ENCODE results near the gene BCL2. TPM values are rescaled to one million over a fixed set of nuclear protein-coding genes. Genes with fewer than 3 reads are reported as not detected.

Gene BCL2
- total RNA-seq, 2 donors from 2014 or later: 14.8 to 38.4 TPM

GRCh38 chr18:63309422-63309821 is 10.1 kb downstream of the BCL2 start:
- Histone ChIP-seq H3K36me3 (no peaks in the 10 kb centered on the region), H3K4me1 (replicated peaks) (no peaks in the 10 kb centered on the region), H3K9me3 (no peaks in the 10 kb centered on the region), H3K27ac (no peak overlapping the region), H3K4me3 (no peak overlapping the region), H3K27me3 (replicated peaks; ENCODE audit: insufficient read depth) (no peaks in the 10 kb centered on the region)
- TF ChIP-seq, protein P1, sequence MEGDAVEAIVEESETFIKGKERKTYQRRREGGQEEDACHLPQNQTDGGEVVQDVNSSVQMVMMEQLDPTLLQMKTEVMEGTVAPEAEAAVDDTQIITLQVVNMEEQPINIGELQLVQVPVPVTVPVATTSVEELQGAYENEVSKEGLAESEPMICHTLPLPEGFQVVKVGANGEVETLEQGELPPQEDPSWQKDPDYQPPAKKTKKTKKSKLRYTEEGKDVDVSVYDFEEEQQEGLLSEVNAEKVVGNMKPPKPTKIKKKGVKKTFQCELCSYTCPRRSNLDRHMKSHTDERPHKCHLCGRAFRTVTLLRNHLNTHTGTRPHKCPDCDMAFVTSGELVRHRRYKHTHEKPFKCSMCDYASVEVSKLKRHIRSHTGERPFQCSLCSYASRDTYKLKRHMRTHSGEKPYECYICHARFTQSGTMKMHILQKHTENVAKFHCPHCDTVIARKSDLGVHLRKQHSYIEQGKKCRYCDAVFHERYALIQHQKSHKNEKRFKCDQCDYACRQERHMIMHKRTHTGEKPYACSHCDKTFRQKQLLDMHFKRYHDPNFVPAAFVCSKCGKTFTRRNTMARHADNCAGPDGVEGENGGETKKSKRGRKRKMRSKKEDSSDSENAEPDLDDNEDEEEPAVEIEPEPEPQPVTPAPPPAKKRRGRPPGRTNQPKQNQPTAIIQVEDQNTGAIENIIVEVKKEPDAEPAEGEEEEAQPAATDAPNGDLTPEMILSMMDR (IDR thresholded peaks at IDR 0.05): no peak
- TF ChIP-seq POLR2AphosphoS5 (IDR thresholded peaks at IDR 0.05) (no peak), POLR2A (IDR thresholded peaks at IDR 0.05) (no peak)
- DNase-seq (ENCODE audit: low spot score): no peak
- 84% methylated on average over 5 of the region's 5 CpGs for WGBS
- intact Hi-C loops (cut with DNase I): no loop called here

DNA sequence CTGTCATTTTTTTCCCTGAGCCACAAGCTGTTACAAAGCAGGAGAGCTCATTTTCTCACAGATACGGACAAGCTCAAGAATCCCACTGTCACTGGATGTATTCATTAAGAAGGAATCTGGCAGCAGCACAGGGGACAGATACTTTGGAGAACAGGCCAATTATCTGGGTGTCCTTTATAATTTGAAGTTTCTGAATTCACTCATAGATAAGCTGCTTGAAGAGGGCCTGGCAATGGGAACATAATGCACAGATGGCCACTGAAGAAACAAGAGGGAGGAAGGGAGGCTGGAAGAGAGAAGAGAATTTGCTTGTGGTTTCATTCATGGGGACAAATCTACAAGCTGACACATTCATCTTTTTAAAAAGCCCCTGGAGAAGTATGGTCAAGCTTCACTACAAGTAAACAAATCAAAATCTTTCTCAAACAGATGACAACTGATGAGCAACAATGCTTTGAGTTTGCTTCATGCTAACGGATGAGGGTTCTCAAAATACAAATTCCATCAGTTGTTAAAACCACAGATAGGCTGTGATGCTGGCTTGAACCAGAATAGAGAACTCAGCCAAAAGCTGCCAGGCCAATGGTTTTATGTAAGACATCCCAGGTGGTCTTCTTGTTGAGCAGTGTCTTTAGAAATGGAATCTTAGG is 11.9 kb downstream of the BCL2 start:
- Histone ChIP-seq H3K36me3 (no peaks in the 10 kb centered on the region), H3K4me1 (replicated peaks) (no peaks in the 10 kb centered on the region), H3K27me3 (replicated peaks; ENCODE audit: insufficient read depth) (no peaks in the 10 kb centered on the region), H3K9me3 (no peaks in the 10 kb centered on the region), H3K27ac (no peak overlapping the region), H3K4me3 (no peak overlapping the region)
- 32% methylated on average over 2 of the region's 2 CpGs for WGBS
- TF ChIP-seq POLR2A (IDR thresholded peaks at IDR 0.05): no peak
- TF ChIP-seq, protein P1 (IDR thresholded peaks at IDR 0.05): no peak
- no peak for TF ChIP-seq POLR2AphosphoS5 (IDR thresholded peaks at IDR 0.05)
- intact Hi-C loops (cut with DNase I): no loop called here
- no peak for DNase-seq (ENCODE audit: low spot score)

GRCh38 chr18:63306819-63307550 is 12.6 kb downstream of the BCL2 start:
- no peaks in the 10 kb centered on the region for H3K27me3 ChIP-seq (replicated peaks; ENCODE audit: insufficient read depth)
- no peak overlapping the region for H3K27ac ChIP-seq
- H3K9me3 ChIP-seq: no peaks in the 10 kb centered on the region
- H3K36me3 ChIP-seq: no peaks in the 10 kb centered on the region
- TF ChIP-seq POLR2AphosphoS5 (IDR thresholded peaks at IDR 0.05) (no peak), POLR2A (IDR thresholded peaks at IDR 0.05) (no peak)
- TF ChIP-seq, protein P1 (IDR thresholded peaks at IDR 0.05): no peak
- no peaks in the 10 kb centered on the region for H3K4me1 ChIP-seq (replicated peaks)
- intact Hi-C loops (cut with DNase I): no loop called here
- DNase-seq (ENCODE audit: low spot score): no peak
- no peak overlapping the region for H3K4me3 ChIP-seq
- WGBS: 88% methylated on average over 7 of the region's 7 CpGs

DNA sequence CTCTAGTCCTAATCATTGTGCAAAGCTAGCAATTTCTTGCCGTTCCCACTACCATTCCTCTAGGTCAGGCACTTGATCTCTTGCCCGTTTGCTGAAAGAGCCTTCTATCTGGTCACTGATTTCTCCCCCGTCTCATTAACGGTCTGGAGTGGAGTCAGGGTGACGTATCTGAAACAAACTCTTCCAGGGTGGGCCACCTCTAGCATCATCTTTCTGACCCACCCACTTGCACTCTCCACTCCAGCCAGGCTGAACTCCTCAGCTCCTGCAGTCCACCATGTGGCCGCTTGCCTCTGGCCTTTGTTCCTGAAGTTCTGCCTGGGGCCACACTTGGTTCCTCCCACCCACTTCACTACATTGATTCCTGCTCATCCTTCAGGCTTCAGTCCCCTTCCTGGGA is 13.3 kb downstream of the BCL2 start:
- WGBS: 91% methylated on average over 6 of the region's 6 CpGs
- no peaks in the 10 kb centered on the region for H3K36me3 ChIP-seq
- H3K27me3 ChIP-seq (replicated peaks; ENCODE audit: insufficient read depth): no peaks in the 10 kb centered on the region
- no peak overlapping the region for H3K4me3 ChIP-seq
- no peak overlapping the region for H3K27ac ChIP-seq
- TF ChIP-seq POLR2A (IDR thresholded peaks at IDR 0.05) (no peak), POLR2AphosphoS5 (IDR thresholded peaks at IDR 0.05) (no peak)
- TF ChIP-seq, protein P1 (IDR thresholded peaks at IDR 0.05): no peak
- intact Hi-C loops (cut with DNase I): no loop called here
- no peak for DNase-seq (ENCODE audit: low spot score)
- no peaks in the 10 kb centered on the region for H3K9me3 ChIP-seq
- no peaks in the 10 kb centered on the region for H3K4me1 ChIP-seq (replicated peaks)

- TF ChIP-seq POLR2A (IDR thresholded peaks at IDR 0.05) (no peak), POLR2AphosphoS5 (IDR thresholded peaks at IDR 0.05) (no peak)
- TF ChIP-seq, protein P1 (IDR thresholded peaks at IDR 0.05): no peak
- Histone ChIP-seq H3K4me3 (no peak overlapping the region), H3K36me3 (no peaks in the 10 kb centered on the region), H3K4me1 (replicated peaks) (no peaks in the 10 kb centered on the region), H3K9me3 (no peaks in the 10 kb centered on the region), H3K27ac (no peak overlapping the region), H3K27me3 (replicated peaks; ENCODE audit: insufficient read depth) (no peaks in the 10 kb centered on the region)
- intact Hi-C loops (cut with DNase I): no loop called here
- 84% methylated on average over 3 of the region's 3 CpGs for WGBS
- DNase-seq (ENCODE audit: low spot score): no peak
Observed at GRCh38 chr18:63303547-63303946, 16.0 kb downstream of the BCL2 start.

Measured in prostate gland (tissue), 2 donors.